ENCODE measurements around the gene PRICKLE2. TPM values are rescaled to one million over a fixed set of nuclear protein-coding genes. Genes with fewer than 3 reads are reported as not detected.
A peak's percentile ranks its signal among the peaks of the same experiment; 100 is the strongest.

The PRICKLE2 gene
- total RNA-seq, 1 donor from 2014 or later = 24.7 TPM

DNA sequence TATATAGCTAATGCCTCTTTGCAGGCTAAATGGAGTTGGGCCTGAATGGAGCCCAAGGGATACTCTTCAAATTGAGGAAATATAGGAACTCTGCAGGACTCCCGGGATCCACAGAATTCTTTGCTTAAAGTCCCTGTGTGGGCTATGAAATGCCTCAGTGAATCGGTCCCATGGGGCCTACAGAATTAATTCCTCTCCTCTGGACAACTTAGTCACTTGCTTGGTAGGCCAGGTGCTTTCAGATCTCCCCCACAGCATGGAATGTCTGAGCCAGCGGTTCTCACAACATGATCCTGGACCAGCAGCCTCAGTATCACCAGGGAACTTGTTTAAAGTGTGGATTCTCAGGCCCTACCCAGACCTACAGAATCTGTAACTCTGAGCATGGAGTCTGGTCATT, 15.1 kb upstream of the PRICKLE2 start:
- peaks cover 45% of the 10 kb centered on the region for H3K4me1 Mint-ChIP-seq (ENCODE audit: unreplicated experiment)
- peak overlapping the region; percentile 84 for H3K27ac Mint-ChIP-seq (ENCODE audit: unreplicated experiment)
- H3K9me3 Mint-ChIP-seq (ENCODE audit: unreplicated experiment) = peaks cover 3% of the 10 kb centered on the region

DNA sequence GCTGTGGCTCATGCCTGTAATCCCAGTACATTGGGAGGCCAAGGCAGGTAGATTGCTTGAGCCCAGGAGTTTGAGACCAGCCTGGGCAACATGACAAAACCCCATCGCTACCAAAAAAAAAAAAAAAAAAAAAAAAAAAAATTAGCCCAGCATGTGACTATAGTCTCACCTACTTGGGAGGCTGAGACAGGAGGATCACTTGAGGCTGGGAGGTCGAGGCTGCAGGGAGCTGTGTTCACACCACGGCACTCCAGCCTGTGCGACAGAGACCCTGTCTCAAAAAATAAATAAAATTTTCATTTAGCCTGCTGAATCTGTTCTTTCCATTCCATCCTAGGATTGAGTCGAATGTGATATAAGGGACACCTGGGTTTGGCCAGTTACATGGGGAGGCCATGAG, 14.6 kb upstream of the PRICKLE2 start:
- peak overlapping the region; percentile 90 for H3K27ac Mint-ChIP-seq (ENCODE audit: unreplicated experiment)
- H3K27me3 Mint-ChIP-seq (ENCODE audit: unreplicated experiment) = no peaks in the 10 kb centered on the region
- peaks cover 3% of the 10 kb centered on the region for H3K9me3 Mint-ChIP-seq (ENCODE audit: unreplicated experiment)
- peaks cover 14% of the 10 kb centered on the region for H3K36me3 Mint-ChIP-seq (ENCODE audit: unreplicated experiment)
- DNase-seq (ENCODE audit: extremely low spot score, unreplicated experiment) = no peak
- no peak overlapping the region for H3K4me3 Mint-ChIP-seq (ENCODE audit: unreplicated experiment)
- peaks cover 45% of the 10 kb centered on the region for H3K4me1 Mint-ChIP-seq (ENCODE audit: unreplicated experiment)
- TF ChIP-seq, protein P1, sequence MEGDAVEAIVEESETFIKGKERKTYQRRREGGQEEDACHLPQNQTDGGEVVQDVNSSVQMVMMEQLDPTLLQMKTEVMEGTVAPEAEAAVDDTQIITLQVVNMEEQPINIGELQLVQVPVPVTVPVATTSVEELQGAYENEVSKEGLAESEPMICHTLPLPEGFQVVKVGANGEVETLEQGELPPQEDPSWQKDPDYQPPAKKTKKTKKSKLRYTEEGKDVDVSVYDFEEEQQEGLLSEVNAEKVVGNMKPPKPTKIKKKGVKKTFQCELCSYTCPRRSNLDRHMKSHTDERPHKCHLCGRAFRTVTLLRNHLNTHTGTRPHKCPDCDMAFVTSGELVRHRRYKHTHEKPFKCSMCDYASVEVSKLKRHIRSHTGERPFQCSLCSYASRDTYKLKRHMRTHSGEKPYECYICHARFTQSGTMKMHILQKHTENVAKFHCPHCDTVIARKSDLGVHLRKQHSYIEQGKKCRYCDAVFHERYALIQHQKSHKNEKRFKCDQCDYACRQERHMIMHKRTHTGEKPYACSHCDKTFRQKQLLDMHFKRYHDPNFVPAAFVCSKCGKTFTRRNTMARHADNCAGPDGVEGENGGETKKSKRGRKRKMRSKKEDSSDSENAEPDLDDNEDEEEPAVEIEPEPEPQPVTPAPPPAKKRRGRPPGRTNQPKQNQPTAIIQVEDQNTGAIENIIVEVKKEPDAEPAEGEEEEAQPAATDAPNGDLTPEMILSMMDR (IDR thresholded peaks at IDR 0.05) = no peak

More for the DNA sequence above, 15.1 kb upstream of the PRICKLE2 start:
- Mint-ChIP-seq H3K36me3 (ENCODE audit: unreplicated experiment) (peaks cover 10% of the 10 kb centered on the region), H3K4me3 (ENCODE audit: unreplicated experiment) (no peak overlapping the region), H3K27me3 (ENCODE audit: unreplicated experiment) (no peaks in the 10 kb centered on the region)
- no peak for DNase-seq (ENCODE audit: extremely low spot score, unreplicated experiment)
- TF ChIP-seq, protein P1 (IDR thresholded peaks at IDR 0.05) = no peak

DNA sequence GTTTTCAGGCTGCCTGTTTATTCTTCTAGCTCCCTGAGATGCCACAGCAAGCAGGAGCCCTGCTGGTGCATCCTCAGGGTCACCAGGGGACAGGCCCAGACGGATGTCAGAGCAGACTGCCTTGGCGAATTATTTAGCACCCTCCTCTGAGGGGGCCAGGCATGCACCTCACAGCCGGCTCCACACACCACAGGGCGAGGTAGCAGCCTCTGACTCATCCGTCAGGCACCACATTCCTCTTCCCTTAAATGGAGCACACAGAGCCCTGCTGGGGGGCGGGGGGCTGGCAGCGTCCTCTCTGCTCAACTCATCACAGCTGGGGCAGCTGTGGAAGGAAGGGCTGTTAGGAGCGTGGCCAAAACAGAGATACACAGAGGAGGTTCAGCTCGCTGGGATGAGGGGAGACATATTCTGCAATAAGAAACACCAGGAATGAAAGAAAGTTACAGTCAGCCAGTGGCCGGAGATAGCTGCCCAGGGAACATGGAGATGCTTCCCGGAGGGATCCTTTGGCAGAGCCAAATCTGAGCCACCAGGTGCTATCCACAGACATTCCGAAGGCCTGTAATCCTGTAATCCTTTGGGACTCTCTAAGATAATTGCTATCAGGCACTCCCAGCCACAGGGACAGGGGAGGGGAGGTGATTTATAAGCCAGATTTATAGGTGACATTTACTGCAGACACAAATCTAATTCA, 13.9 kb upstream of the PRICKLE2 start:
- Mint-ChIP-seq H3K27ac (ENCODE audit: unreplicated experiment) (peak overlapping the region; percentile 90), H3K27me3 (ENCODE audit: unreplicated experiment) (no peaks in the 10 kb centered on the region), H3K9me3 (ENCODE audit: unreplicated experiment) (peaks cover 3% of the 10 kb centered on the region), H3K4me3 (ENCODE audit: unreplicated experiment) (peak overlapping the region; percentile 50), H3K36me3 (ENCODE audit: unreplicated experiment) (peaks cover 18% of the 10 kb centered on the region), H3K4me1 (ENCODE audit: unreplicated experiment) (peaks cover 45% of the 10 kb centered on the region)
- DNase-seq (ENCODE audit: extremely low spot score, unreplicated experiment) = peak; percentile 94
- TF ChIP-seq, protein P1 (IDR thresholded peaks at IDR 0.05) = no peak

DNA sequence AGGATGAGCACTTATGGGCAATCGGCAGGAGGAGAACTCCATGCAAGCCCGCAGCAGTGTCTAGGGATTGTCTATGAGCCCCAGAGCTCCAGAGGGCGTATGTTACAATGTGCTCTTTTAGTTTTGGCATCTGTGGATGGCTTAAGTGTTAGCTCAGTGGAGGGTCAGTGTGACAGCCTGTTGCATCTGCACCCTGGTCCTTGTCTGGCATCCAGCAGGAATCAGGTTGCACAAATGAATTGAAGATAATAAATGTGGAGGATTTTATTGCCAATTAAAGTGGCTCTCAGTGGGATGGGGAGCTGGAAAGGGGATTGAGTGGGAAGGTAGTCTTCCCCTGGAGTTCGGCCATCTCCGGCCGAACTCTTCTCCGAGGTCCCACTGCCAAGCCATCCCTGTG, 11.8 kb upstream of the PRICKLE2 start:
- Mint-ChIP-seq H3K9me3 (ENCODE audit: unreplicated experiment) (peaks cover 3% of the 10 kb centered on the region), H3K4me1 (ENCODE audit: unreplicated experiment) (peaks cover 37% of the 10 kb centered on the region), H3K36me3 (ENCODE audit: unreplicated experiment) (peaks cover 18% of the 10 kb centered on the region), H3K27ac (ENCODE audit: unreplicated experiment) (no peak overlapping the region), H3K4me3 (ENCODE audit: unreplicated experiment) (no peak overlapping the region), H3K27me3 (ENCODE audit: unreplicated experiment) (no peaks in the 10 kb centered on the region)
- no peak for DNase-seq (ENCODE audit: extremely low spot score, unreplicated experiment)
- TF ChIP-seq, protein P1 (IDR thresholded peaks at IDR 0.05) = no peak

GRCh38 chr3:64235605-64236004, 10.3 kb upstream of the PRICKLE2 start:
- peaks cover 27% of the 10 kb centered on the region for H3K4me1 Mint-ChIP-seq (ENCODE audit: unreplicated experiment)
- H3K27me3 Mint-ChIP-seq (ENCODE audit: unreplicated experiment) = no peaks in the 10 kb centered on the region
- H3K36me3 Mint-ChIP-seq (ENCODE audit: unreplicated experiment) = peaks cover 18% of the 10 kb centered on the region
- DNase-seq (ENCODE audit: extremely low spot score, unreplicated experiment) = no peak
- H3K9me3 Mint-ChIP-seq (ENCODE audit: unreplicated experiment) = peaks cover 3% of the 10 kb centered on the region
- TF ChIP-seq, protein P1 (IDR thresholded peaks at IDR 0.05) = no peak
- H3K27ac Mint-ChIP-seq (ENCODE audit: unreplicated experiment) = no peak overlapping the region
- H3K4me3 Mint-ChIP-seq (ENCODE audit: unreplicated experiment) = no peak overlapping the region
